Measurements from ENCODE around the gene SIN3A.

Gene SIN3A

DNA sequence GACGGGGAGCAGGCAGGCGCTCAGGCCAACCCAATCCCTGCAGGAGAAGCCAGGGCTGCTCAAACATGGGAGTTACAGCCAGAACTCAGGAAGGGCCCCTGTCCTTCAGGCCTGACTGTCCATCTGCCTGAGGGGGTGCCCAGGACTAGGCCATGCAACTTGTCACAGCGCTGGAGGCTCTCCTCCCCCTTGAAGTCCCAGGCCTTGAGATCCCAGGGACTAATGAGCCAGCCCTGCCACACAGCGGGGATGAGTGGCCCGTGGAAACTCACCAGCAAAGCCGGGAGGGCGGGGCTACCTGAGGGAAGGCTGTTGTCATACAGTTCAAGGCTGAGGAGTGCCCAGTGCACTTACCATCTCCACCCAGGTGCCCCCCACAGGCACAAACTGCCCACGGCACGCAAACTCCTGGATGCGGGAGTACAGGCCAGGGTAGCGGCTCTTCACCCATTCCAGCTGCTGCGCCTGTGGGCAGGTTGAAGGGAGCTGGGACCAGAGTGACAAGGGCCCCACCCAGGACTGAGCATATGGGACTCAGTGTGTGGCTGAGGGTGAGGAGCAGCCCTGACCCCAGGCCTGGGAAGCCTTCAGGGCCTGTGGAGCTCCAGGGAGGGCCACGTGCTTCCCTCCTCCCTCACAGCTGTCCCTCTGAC lies 89.4 kb downstream of the SIN3A start:
- DNase-seq (ENCODE audit: low read depth), result no peak
- H3K4me3 ChIP-seq (ENCODE audit: control insufficient read depth, low read depth, low read length), result no peak overlapping the region
- no peak for TF ChIP-seq CTCF (IDR thresholded peaks at IDR 0.05; ENCODE audit: control insufficient read depth, insufficient read depth, low read depth, low read length, missing control alignments)

DNA sequence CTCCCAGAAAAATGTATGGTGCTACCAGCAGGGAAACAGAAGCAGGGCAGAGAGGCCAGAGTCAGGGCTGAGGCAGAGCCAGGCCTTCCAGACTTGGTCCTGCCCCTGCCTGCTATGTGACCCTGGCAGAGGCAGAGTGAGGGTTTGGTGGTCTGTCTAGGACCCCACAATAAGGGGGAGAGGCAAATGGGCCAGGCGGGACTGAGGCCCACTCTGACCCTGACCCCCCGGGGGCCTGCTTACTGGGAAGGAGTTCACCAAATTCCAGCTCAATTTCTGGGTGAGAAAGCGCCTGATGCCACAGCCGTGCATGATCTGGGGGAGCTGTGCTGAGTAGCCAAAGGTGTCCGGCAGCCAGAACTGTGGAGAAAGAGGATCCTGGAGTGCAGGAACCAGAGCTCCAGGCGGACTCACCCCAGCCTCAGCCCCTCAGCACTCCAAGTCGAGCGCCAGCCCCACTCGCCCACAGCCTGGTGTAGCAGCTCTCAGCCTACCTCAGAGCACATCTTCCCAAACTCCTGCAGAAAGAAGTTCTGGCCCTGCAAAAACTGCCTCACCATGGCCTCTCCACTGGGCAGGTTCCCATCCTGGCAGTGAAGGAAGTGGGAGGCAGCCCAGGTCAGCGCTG lies 90.0 kb downstream of the SIN3A start:
- H3K4me3 ChIP-seq (ENCODE audit: control insufficient read depth, low read depth, low read length), result no peak overlapping the region

GRCh38 chr15:75360856-75361255 lies 90.6 kb downstream of the SIN3A start:
- no peak for DNase-seq (ENCODE audit: low read depth)
- no peak overlapping the region for H3K4me3 ChIP-seq (ENCODE audit: control insufficient read depth, low read depth, low read length)
- no peak for TF ChIP-seq CTCF (IDR thresholded peaks at IDR 0.05; ENCODE audit: control insufficient read depth, insufficient read depth, low read depth, low read length, missing control alignments)

More for the DNA sequence above, 90.0 kb downstream of the SIN3A start:
- no peak for DNase-seq (ENCODE audit: low read depth)
- TF ChIP-seq CTCF (IDR thresholded peaks at IDR 0.05; ENCODE audit: control insufficient read depth, insufficient read depth, low read depth, low read length, missing control alignments), result no peak

GRCh38 chr15:75360391-75360790 lies 91.1 kb downstream of the SIN3A start:
- TF ChIP-seq CTCF (IDR thresholded peaks at IDR 0.05; ENCODE audit: control insufficient read depth, insufficient read depth, low read depth, low read length, missing control alignments), result no peak
- H3K4me3 ChIP-seq (ENCODE audit: control insufficient read depth, low read depth, low read length), result no peak overlapping the region
- no peak for DNase-seq (ENCODE audit: low read depth)

DNA sequence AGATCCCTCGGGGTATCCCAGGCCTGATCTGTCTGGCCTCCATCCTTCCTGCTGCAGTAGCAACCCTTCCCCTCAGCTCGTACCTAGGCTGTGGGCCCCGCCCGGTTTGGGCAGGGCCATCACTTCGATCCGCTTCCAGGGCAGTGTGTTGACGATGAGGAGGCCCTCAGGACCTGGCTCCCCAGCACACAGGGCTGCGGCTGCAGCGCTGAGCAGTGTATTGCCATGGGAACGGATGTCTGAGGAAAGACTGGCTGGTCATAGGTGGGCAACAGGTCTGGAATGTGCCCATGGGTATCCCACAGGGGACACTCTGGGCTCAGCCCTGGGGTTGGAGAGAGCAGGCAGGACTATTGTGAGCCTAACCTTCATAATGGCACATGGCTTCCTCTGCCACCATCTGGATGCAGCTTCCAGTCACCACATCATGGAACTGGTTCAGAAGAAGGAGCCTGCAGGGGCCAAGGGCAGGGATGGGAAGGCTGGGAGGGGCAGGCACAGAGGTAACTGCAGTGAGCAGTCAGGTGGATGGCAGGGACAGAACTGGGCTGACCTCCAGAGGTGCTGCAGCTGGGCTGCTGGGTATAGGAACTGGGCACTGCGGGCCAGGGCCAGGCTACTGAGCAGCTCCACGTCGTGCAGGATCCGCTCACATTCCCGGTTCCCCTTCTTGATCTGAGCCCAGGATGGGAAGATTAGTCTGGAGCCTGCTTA lies 91.8 kb downstream of the SIN3A start:
- TF ChIP-seq CTCF (IDR thresholded peaks at IDR 0.05; ENCODE audit: control insufficient read depth, insufficient read depth, low read depth, low read length, missing control alignments), result no peak
- H3K4me3 ChIP-seq (ENCODE audit: control insufficient read depth, low read depth, low read length), result no peak overlapping the region
- no peak for DNase-seq (ENCODE audit: low read depth)

DNA sequence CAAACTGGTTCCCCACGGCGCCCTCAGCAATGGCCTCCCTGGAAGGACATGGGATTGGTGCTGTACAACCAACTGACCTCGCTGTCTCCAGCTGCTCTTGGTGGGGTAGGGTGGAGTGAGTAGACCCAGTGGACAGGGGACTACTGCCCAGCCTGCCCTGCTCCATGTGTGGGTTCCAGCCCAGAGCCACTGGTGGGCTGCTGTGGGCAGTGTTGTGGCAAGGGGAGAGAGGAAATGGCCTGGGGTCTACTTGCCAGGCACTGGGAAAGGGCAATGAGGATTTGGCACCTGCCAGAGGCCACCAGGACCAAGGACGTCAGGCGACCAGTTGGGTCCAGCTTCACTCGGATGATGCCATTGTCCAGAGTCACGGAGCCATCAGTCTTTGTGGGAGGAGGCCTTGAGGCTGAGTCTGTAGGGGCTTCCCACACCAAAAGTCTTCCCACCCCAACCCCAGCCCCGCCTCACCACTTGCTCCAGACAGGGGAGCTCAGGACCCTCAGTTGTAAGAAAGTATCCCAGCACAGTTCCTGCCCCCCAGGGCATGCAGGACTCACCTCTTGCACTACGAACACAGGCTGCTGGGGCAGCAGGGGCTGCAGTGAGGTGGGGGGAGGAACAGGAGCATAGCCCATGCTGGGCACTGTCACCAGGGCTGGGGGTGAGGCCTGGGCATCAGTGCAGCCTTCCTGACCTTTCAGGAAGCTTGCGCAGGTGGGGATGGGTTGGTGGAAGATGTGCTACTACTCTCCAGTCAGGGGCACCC lies 92.5 kb downstream of the SIN3A start:
- H3K4me3 ChIP-seq (ENCODE audit: control insufficient read depth, low read depth, low read length), result no peak overlapping the region
- no peak for TF ChIP-seq CTCF (IDR thresholded peaks at IDR 0.05; ENCODE audit: control insufficient read depth, insufficient read depth, low read depth, low read length, missing control alignments)
- no peak for DNase-seq (ENCODE audit: low read depth)

Data from AG09309 (cell line).